Esophagus muscularis mucosa (tissue), 4 donors: ENCODE data around the gene NEDD1. TPM values are rescaled to one million over a fixed set of nuclear protein-coding genes. Genes with fewer than 3 reads are reported as not detected.

ENCODE experiments used
- DNase-seq: peaks from one replicate; pipeline ENCODE4 v3.0.0-alpha.2; 2017; ENCODE audit errors: extremely low spot score
- H3K27ac ChIP-seq, 4 donors: fragments of 200-600 bp; sonication (generic); replicated peaks in 1 of 4; 1 replicate in 3 of 4; 2 replicates in 1 of 4; pipeline ENCODE4 v1.5.1; 2016 to 2019; ENCODE audit warnings: mild to moderate bottlenecking in 1 of 4
- H3K27me3 ChIP-seq, 4 donors: fragments of 200-600 bp; sonication (generic); one replicate each; pipeline versions ENCODE4 v1.5.1 to v1.6.0; 2016 to 2019
- H3K36me3 ChIP-seq, 4 donors: fragments of 200-600 bp; sonication (generic); one replicate each; pipeline ENCODE4 v1.5.1; 2016 to 2019
- H3K4me1 ChIP-seq, 4 donors: fragments of 200-600 bp; sonication (generic); one replicate each; pipeline ENCODE4 v1.5.1; 2016 to 2019
- H3K4me3 ChIP-seq, 4 donors: fragments of 200-600 bp; sonication (generic); 1 replicate in 2 of 4; 2 replicates in 2 of 4; pipeline ENCODE4 v1.5.1; 2016 to 2019; ENCODE audit warnings: mild to moderate bottlenecking in 4 of 4, moderate library complexity in 1 of 4
- H3K9me3 ChIP-seq, 4 donors: fragments of 200-600 bp; sonication (generic); 1 replicate in 3 of 4; 2 replicates in 1 of 4; pipeline ENCODE4 v1.5.1; 2016 to 2019
- CTCF ChIP-seq, 3 experiments: fragments of 200-600 bp in 2 of 3; fragments of 450-650 bp in 1 of 3; sonication (generic) in 2 of 3; IDR thresholded peaks; one replicate each; pipeline ENCODE4 v1.5.1; 2017 to 2019; ENCODE audit warnings: antibody characterized with exemption in 3 of 3, mild to moderate bottlenecking in 2 of 3, moderate library complexity in 1 of 3
- EP300 ChIP-seq: sonication (generic); formaldehyde crosslinking; IDR thresholded peaks from one replicate; pipeline ENCODE4 v1.6.1; 2017; ENCODE audit warnings: antibody characterized with exemption
- POLR2A ChIP-seq: fragments of 450-650 bp; IDR thresholded peaks from one replicate; pipeline ENCODE4 v1.6.1; 2017; ENCODE audit warnings: antibody characterized with exemption, moderate library complexity, mild to moderate bottlenecking, low read depth
- POLR2AphosphoS5 ChIP-seq, 2 donors: sonication (generic); formaldehyde crosslinking; IDR thresholded peaks; one replicate each; pipeline ENCODE4 v1.6.1; 2017; ENCODE audit warnings: antibody characterized with exemption in 2 of 2
- WGBS: methylation state at CpG from one replicate; pipeline ENCODE4 v1.1.5; 2018; 5-methylcytosine and 5-hydroxymethylcytosine counted together
- intact Hi-C: fragments of 100-400 bp; cut with DNase I; formaldehyde crosslinking; loops from one replicate; pipeline ENCODE4 v1.15.1; 2023
- total RNA-seq, 4 donors: library from RNA; depleted of rRNA; stranded (reverse); fragments of >200 nt; gene quantifications; one replicate each; pipeline versions ENCODE4 v1.1.0 to v1.2.1, GENCODE V29; 2016

The NEDD1 gene
- total RNA-seq, 4 donors from 2014 or later: 16.2 to 27.0 (median 17.4) TPM

GRCh38 chr12:96907671-96908422 lies 790 bp downstream of the NEDD1 start:
- no peaks in the 10 kb centered on the region for H3K36me3 ChIP-seq
- peak overlapping the region; percentile 73 to 92 (median 80) for H3K4me3 ChIP-seq
- TF ChIP-seq POLR2AphosphoS5 (IDR thresholded peaks at IDR 0.05) (no peak), EP300 (no peak), CTCF (IDR thresholded peaks at IDR 0.05) (no peak), POLR2A (no peak)
- H3K27me3 ChIP-seq: no peaks in the 10 kb centered on the region
- no peak for DNase-seq
- intact Hi-C loops: no loop called here
- no peaks in the 10 kb centered on the region for H3K9me3 ChIP-seq
- WGBS: 5% methylated on average over 23 of the region's 23 CpGs
- H3K4me1 ChIP-seq: peaks cover 17 to 39% (median 26%) of the 10 kb centered on the region in 4 donors
- peak overlapping the region; percentile 82 to 94 (median 88) for H3K27ac ChIP-seq

GRCh38 chr12:96908423-96908675 lies 1.3 kb downstream of the NEDD1 start:
- no peak for DNase-seq
- no peaks in the 10 kb centered on the region for H3K9me3 ChIP-seq
- WGBS: 78% methylated on average over 3 of the region's 3 CpGs
- no peak for TF ChIP-seq POLR2AphosphoS5 (IDR thresholded peaks at IDR 0.05)
- TF ChIP-seq POLR2A: no peak
- TF ChIP-seq CTCF (IDR thresholded peaks at IDR 0.05): no peak
- no peak for TF ChIP-seq EP300
- H3K27ac ChIP-seq: peak overlapping the region in 1 of 4 donors; percentile 90
- H3K4me3 ChIP-seq: peak overlapping the region; percentile 73 to 92 (median 80)
- H3K36me3 ChIP-seq: no peaks in the 10 kb centered on the region
- peaks cover 17 to 39% (median 26%) of the 10 kb centered on the region in 4 donors for H3K4me1 ChIP-seq
- H3K27me3 ChIP-seq: no peaks in the 10 kb centered on the region
- intact Hi-C loops: no loop called here

- Histone ChIP-seq H3K27ac (no peak overlapping the region), H3K27me3 (no peaks in the 10 kb centered on the region), H3K9me3 (no peaks in the 10 kb centered on the region), H3K4me1 (peaks cover 17 to 33% (median 23%) of the 10 kb centered on the region in 4 donors), H3K4me3 (no peak overlapping the region), H3K36me3 (no peaks in the 10 kb centered on the region)
- WGBS: 57% methylated on average over 2 of the region's 2 CpGs
- DNase-seq: no peak
- no peak for TF ChIP-seq EP300
- no peak for TF ChIP-seq CTCF (IDR thresholded peaks at IDR 0.05)
- TF ChIP-seq POLR2A: no peak
- TF ChIP-seq POLR2AphosphoS5 (IDR thresholded peaks at IDR 0.05): no peak
- intact Hi-C loops: no loop called here
Measured at GRCh38 chr12:96912261-96912660, 5.2 kb downstream of the NEDD1 start.

- WGBS: 89% methylated on average over 2 of the region's 2 CpGs
- no peaks in the 10 kb centered on the region for H3K9me3 ChIP-seq
- no peak overlapping the region for H3K4me3 ChIP-seq
- no peaks in the 10 kb centered on the region for H3K36me3 ChIP-seq
- DNase-seq: no peak
- no peak for TF ChIP-seq CTCF (IDR thresholded peaks at IDR 0.05)
- no peak for TF ChIP-seq POLR2A
- TF ChIP-seq EP300: no peak
- TF ChIP-seq POLR2AphosphoS5 (IDR thresholded peaks at IDR 0.05): no peak
- intact Hi-C loops: no loop called here
- H3K27ac ChIP-seq: no peak overlapping the region
- no peaks in the 10 kb centered on the region for H3K27me3 ChIP-seq
- H3K4me1 ChIP-seq: peaks cover 14 to 29% (median 20%) of the 10 kb centered on the region in 4 donors
Measured at GRCh38 chr12:96912943-96913342, 5.9 kb downstream of the NEDD1 start.
